ENCODE measurements around the gene ROS1.

Gene ROS1

GRCh38 chr6:117456998-117457397, 31.3 kb upstream of the ROS1 start:
- no peak for TF ChIP-seq TSHZ2 (CRISPR knock-in tag; IDR thresholded peaks at IDR 0.05)
- TF ChIP-seq RARB (CRISPR knock-in tag; IDR thresholded peaks at IDR 0.05): no peak

GRCh38 chr6:117456250-117456649, 30.5 kb upstream of the ROS1 start:
- no peak for ATAC-seq
- TF ChIP-seq TCF4 (CRISPR knock-in tag; IDR thresholded peaks at IDR 0.05; ENCODE audit: borderline replicate concordance): no peak

More at GRCh38 chr6:117456998-117457397, 31.3 kb upstream of the ROS1 start:
- ATAC-seq: no peak

GRCh38 chr6:117451671-117452070, 25.9 kb upstream of the ROS1 start:
- no peak for TF ChIP-seq ARNTL (CRISPR knock-in tag; IDR thresholded peaks at IDR 0.05; ENCODE audit: borderline replicate concordance, low read depth)
- no peak for TF ChIP-seq PPARA (CRISPR knock-in tag; IDR thresholded peaks at IDR 0.05; ENCODE audit: borderline replicate concordance)
- TF ChIP-seq TOX (CRISPR knock-in tag; IDR thresholded peaks at IDR 0.05; ENCODE audit: borderline replicate concordance): no peak
- no peak for TF ChIP-seq PATZ1 (CRISPR knock-in tag; IDR thresholded peaks at IDR 0.05; ENCODE audit: borderline replicate concordance)
- TF ChIP-seq ISL1 (CRISPR knock-in tag; IDR thresholded peaks at IDR 0.05): no peak
- no peak for TF ChIP-seq ESRRG (CRISPR knock-in tag; IDR thresholded peaks at IDR 0.05)
- TF ChIP-seq OSR1 (CRISPR knock-in tag; IDR thresholded peaks at IDR 0.05): no peak
- TF ChIP-seq POU6F1 (CRISPR knock-in tag; IDR thresholded peaks at IDR 0.05; ENCODE audit: borderline replicate concordance, low read depth): no peak
- TF ChIP-seq TCF4 (CRISPR knock-in tag; IDR thresholded peaks at IDR 0.05; ENCODE audit: borderline replicate concordance): no peak
- no peak for TF ChIP-seq GLIS3 (CRISPR knock-in tag; IDR thresholded peaks at IDR 0.05)
- no peak for TF ChIP-seq ZNF565 (CRISPR knock-in tag; conservative IDR thresholded peaks at IDR 0.05; ENCODE audit: low read depth)
- no peak for ATAC-seq

- TF ChIP-seq POU6F1 (CRISPR knock-in tag; IDR thresholded peaks at IDR 0.05; ENCODE audit: borderline replicate concordance, low read depth): no peak
- TF ChIP-seq TOX (CRISPR knock-in tag; IDR thresholded peaks at IDR 0.05; ENCODE audit: borderline replicate concordance): no peak
- no peak for TF ChIP-seq ARNTL (CRISPR knock-in tag; IDR thresholded peaks at IDR 0.05; ENCODE audit: borderline replicate concordance, low read depth)
- no peak for TF ChIP-seq SNAI2 (CRISPR knock-in tag; IDR thresholded peaks at IDR 0.05)
- no peak for TF ChIP-seq TCF4 (CRISPR knock-in tag; IDR thresholded peaks at IDR 0.05; ENCODE audit: borderline replicate concordance)
- no peak for TF ChIP-seq ZNF70 (CRISPR knock-in tag; IDR thresholded peaks at IDR 0.05)
- no peak for TF ChIP-seq TSHZ2 (CRISPR knock-in tag; IDR thresholded peaks at IDR 0.05)
- TF ChIP-seq BACH2 (CRISPR knock-in tag; IDR thresholded peaks at IDR 0.05; ENCODE audit: borderline replicate concordance): no peak
- TF ChIP-seq ZNF8 (CRISPR knock-in tag; IDR thresholded peaks at IDR 0.05): no peak
- peak; percentile 34 for ATAC-seq
Measured at GRCh38 chr6:117449549-117450439, 24.1 kb upstream of the ROS1 start.
